ENCODE results near the gene CRYBG3. TPM values are rescaled to one million over a fixed set of nuclear protein-coding genes. Genes with fewer than 3 reads are reported as not detected.
A peak's percentile ranks its signal among the peaks of the same experiment; 100 is the strongest.

The CRYBG3 gene
- total and polyA plus RNA-seq, 8 donors, result 5.7 to 57.6 (median 23.0) TPM

- TF ChIP-seq POLR2AphosphoS5 (IDR thresholded peaks at IDR 0.05), result no peak
- TF ChIP-seq CTCF (IDR thresholded peaks at IDR 0.05), result no peak
- TF ChIP-seq EP300 (IDR thresholded peaks at IDR 0.05), result no peak
- no peak for TF ChIP-seq POLR2A (IDR thresholded peaks at IDR 0.05)
- no peak overlapping the region for H3K27ac ChIP-seq
- no peaks in the 10 kb centered on the region for H3K9me3 ChIP-seq
- no peaks in the 10 kb centered on the region for H3K36me3 ChIP-seq
- 43 to 77% (median 65%) methylated on average over 2 of the region's 2 CpGs for WGBS, 5 donors
- H3K4me1 ChIP-seq, result peaks cover 0 to 22% (median 9%) of the 10 kb centered on the region in 4 donors
- intact Hi-C loops (cut with DNase I; ENCODE audit: low total_unique reads), result no loop called here
- H3K4me3 ChIP-seq, result no peak overlapping the region
- H3K27me3 ChIP-seq, result no peaks in the 10 kb centered on the region
- peak in 1 of 2 donors; percentile 34 for DNase-seq
These were observed 162.2 kb downstream of the CRYBG3 start for GRCh38 chr3:97983933-97984491.

GRCh38 chr3:97987306-97987705 lies 165.5 kb downstream of the CRYBG3 start:
- Histone ChIP-seq H3K27me3 (no peaks in the 10 kb centered on the region), H3K4me3 (no peak overlapping the region), H3K4me1 (peaks cover 0 to 11% (median 5%) of the 10 kb centered on the region in 4 donors), H3K36me3 (no peaks in the 10 kb centered on the region), H3K27ac (no peak overlapping the region), H3K9me3 (no peaks in the 10 kb centered on the region)
- 77 to 94% (median 89%) methylated on average over 2 of the region's 2 CpGs for WGBS, 5 donors
- intact Hi-C loops (cut with DNase I; ENCODE audit: low total_unique reads), result no loop called here
- no peak for TF ChIP-seq CTCF (IDR thresholded peaks at IDR 0.05)
- TF ChIP-seq EP300 (IDR thresholded peaks at IDR 0.05), result no peak
- no peak for TF ChIP-seq POLR2AphosphoS5 (IDR thresholded peaks at IDR 0.05)
- no peak for TF ChIP-seq POLR2A (IDR thresholded peaks at IDR 0.05)
- DNase-seq, result no peak

- peaks cover 0 to 3% (median 0%) of the 10 kb centered on the region in 4 donors for H3K4me1 ChIP-seq
- no peak overlapping the region for H3K4me3 ChIP-seq
- H3K36me3 ChIP-seq, result no peaks in the 10 kb centered on the region
- no peak overlapping the region for H3K27ac ChIP-seq
- H3K27me3 ChIP-seq, result no peaks in the 10 kb centered on the region
- TF ChIP-seq CTCF (IDR thresholded peaks at IDR 0.05) (no peak), POLR2A (IDR thresholded peaks at IDR 0.05) (no peak), EP300 (IDR thresholded peaks at IDR 0.05) (no peak), POLR2AphosphoS5 (IDR thresholded peaks at IDR 0.05) (no peak)
- H3K9me3 ChIP-seq, result no peaks in the 10 kb centered on the region
- no peak for DNase-seq
- intact Hi-C loops (cut with DNase I; ENCODE audit: low total_unique reads), result no loop called here
- 92 to 99% (median 98%) methylated on average over 3 of the region's 3 CpGs for WGBS, 5 donors
These were observed 167.2 kb downstream of the CRYBG3 start for GRCh38 chr3:97988784-97989568.

GRCh38 chr3:97990624-97991292 lies 168.9 kb downstream of the CRYBG3 start:
- no peak overlapping the region for H3K27ac ChIP-seq
- TF ChIP-seq EP300 (IDR thresholded peaks at IDR 0.05) (no peak), POLR2AphosphoS5 (IDR thresholded peaks at IDR 0.05) (no peak), POLR2A (IDR thresholded peaks at IDR 0.05) (no peak), CTCF (IDR thresholded peaks at IDR 0.05) (no peak)
- no peaks in the 10 kb centered on the region for H3K36me3 ChIP-seq
- WGBS, 5 donors, result 22 to 42% (median 28%) methylated on average over 2 of the region's 2 CpGs
- H3K4me3 ChIP-seq, result no peak overlapping the region
- no peaks in the 10 kb centered on the region for H3K27me3 ChIP-seq
- peaks cover 0 to 9% (median 0%) of the 10 kb centered on the region in 4 donors for H3K4me1 ChIP-seq
- no peaks in the 10 kb centered on the region for H3K9me3 ChIP-seq
- intact Hi-C loops (cut with DNase I; ENCODE audit: low total_unique reads), result no loop called here
- no peak for DNase-seq

Measured in stomach (tissue), 9 donors.